Activated T-cell treated with anti-CD3 and anti-CD28 coated beads for 4 hours (primary cell): ENCODE results near the gene QSOX1.
"Not testable (repeated sequence)": the region's sequence is repeated elsewhere in the genome, so short reads cannot be mapped to it uniquely, and the experiment has no call there.

Experiments used
- DNase-seq: peaks from one replicate; pipeline ENCODE4 v3.0.0-alpha.2; 2020

Gene QSOX1

GRCh38 chr1:180194048-180194425 is 39.4 kb downstream of the QSOX1 start:
- no peak for DNase-seq

- DNase-seq = no peak
These were observed 40.0 kb downstream of the QSOX1 start for GRCh38 chr1:180194546-180195207.

- DNase-seq = no peak
These were observed 40.7 kb downstream of the QSOX1 start for GRCh38 chr1:180195401-180195800.

- no peak for DNase-seq
These were observed 41.2 kb downstream of the QSOX1 start for GRCh38 chr1:180195916-180196315.

- no peak for DNase-seq
These were observed 41.9 kb downstream of the QSOX1 start for GRCh38 chr1:180196436-180197003.

GRCh38 chr1:180197231-180197630 is 42.6 kb downstream of the QSOX1 start:
- no peak for DNase-seq

GRCh38 chr1:180198196-180198595 is 43.5 kb downstream of the QSOX1 start:
- no peak for DNase-seq

GRCh38 chr1:180198611-180199010 is 43.9 kb downstream of the QSOX1 start:
- DNase-seq = no peak

- no peak for DNase-seq
These were observed 44.3 kb downstream of the QSOX1 start for GRCh38 chr1:180199018-180199417.

GRCh38 chr1:180201451-180202200 is 47.0 kb downstream of the QSOX1 start:
- DNase-seq = no peak

- not testable (repeated sequence) for DNase-seq
These were observed 47.9 kb downstream of the QSOX1 start for GRCh38 chr1:180202588-180202987.

- no peak for DNase-seq
These were observed 49.6 kb downstream of the QSOX1 start for GRCh38 chr1:180204231-180204630.

GRCh38 chr1:180206581-180206980 is 51.9 kb downstream of the QSOX1 start:
- no peak for DNase-seq

GRCh38 chr1:180208264-180208663 is 53.6 kb downstream of the QSOX1 start:
- no peak for DNase-seq

GRCh38 chr1:180210008-180210620 is 55.4 kb downstream of the QSOX1 start:
- no peak for DNase-seq

- no peak for DNase-seq
These were observed 56.6 kb downstream of the QSOX1 start for GRCh38 chr1:180211156-180211859.

GRCh38 chr1:180211860-180212229 is 57.2 kb downstream of the QSOX1 start:
- no peak for DNase-seq

GRCh38 chr1:180213401-180214170 is 58.9 kb downstream of the QSOX1 start:
- DNase-seq = no peak

- DNase-seq = no peak
These were observed 61.4 kb downstream of the QSOX1 start for GRCh38 chr1:180215856-180216625.

GRCh38 chr1:180217006-180217405 is 62.3 kb downstream of the QSOX1 start:
- DNase-seq = no peak
